ENCODE measurements around the gene OSBPL8.

GRCh38 chr12:76536546-76536945, 23.0 kb downstream of the OSBPL8 start:
- TF ChIP-seq, protein P1, sequence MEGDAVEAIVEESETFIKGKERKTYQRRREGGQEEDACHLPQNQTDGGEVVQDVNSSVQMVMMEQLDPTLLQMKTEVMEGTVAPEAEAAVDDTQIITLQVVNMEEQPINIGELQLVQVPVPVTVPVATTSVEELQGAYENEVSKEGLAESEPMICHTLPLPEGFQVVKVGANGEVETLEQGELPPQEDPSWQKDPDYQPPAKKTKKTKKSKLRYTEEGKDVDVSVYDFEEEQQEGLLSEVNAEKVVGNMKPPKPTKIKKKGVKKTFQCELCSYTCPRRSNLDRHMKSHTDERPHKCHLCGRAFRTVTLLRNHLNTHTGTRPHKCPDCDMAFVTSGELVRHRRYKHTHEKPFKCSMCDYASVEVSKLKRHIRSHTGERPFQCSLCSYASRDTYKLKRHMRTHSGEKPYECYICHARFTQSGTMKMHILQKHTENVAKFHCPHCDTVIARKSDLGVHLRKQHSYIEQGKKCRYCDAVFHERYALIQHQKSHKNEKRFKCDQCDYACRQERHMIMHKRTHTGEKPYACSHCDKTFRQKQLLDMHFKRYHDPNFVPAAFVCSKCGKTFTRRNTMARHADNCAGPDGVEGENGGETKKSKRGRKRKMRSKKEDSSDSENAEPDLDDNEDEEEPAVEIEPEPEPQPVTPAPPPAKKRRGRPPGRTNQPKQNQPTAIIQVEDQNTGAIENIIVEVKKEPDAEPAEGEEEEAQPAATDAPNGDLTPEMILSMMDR (conservative IDR thresholded peaks at IDR 0.05; ENCODE audit: low read depth in 2 of 2), result no peak
- TF ChIP-seq, protein P2, sequence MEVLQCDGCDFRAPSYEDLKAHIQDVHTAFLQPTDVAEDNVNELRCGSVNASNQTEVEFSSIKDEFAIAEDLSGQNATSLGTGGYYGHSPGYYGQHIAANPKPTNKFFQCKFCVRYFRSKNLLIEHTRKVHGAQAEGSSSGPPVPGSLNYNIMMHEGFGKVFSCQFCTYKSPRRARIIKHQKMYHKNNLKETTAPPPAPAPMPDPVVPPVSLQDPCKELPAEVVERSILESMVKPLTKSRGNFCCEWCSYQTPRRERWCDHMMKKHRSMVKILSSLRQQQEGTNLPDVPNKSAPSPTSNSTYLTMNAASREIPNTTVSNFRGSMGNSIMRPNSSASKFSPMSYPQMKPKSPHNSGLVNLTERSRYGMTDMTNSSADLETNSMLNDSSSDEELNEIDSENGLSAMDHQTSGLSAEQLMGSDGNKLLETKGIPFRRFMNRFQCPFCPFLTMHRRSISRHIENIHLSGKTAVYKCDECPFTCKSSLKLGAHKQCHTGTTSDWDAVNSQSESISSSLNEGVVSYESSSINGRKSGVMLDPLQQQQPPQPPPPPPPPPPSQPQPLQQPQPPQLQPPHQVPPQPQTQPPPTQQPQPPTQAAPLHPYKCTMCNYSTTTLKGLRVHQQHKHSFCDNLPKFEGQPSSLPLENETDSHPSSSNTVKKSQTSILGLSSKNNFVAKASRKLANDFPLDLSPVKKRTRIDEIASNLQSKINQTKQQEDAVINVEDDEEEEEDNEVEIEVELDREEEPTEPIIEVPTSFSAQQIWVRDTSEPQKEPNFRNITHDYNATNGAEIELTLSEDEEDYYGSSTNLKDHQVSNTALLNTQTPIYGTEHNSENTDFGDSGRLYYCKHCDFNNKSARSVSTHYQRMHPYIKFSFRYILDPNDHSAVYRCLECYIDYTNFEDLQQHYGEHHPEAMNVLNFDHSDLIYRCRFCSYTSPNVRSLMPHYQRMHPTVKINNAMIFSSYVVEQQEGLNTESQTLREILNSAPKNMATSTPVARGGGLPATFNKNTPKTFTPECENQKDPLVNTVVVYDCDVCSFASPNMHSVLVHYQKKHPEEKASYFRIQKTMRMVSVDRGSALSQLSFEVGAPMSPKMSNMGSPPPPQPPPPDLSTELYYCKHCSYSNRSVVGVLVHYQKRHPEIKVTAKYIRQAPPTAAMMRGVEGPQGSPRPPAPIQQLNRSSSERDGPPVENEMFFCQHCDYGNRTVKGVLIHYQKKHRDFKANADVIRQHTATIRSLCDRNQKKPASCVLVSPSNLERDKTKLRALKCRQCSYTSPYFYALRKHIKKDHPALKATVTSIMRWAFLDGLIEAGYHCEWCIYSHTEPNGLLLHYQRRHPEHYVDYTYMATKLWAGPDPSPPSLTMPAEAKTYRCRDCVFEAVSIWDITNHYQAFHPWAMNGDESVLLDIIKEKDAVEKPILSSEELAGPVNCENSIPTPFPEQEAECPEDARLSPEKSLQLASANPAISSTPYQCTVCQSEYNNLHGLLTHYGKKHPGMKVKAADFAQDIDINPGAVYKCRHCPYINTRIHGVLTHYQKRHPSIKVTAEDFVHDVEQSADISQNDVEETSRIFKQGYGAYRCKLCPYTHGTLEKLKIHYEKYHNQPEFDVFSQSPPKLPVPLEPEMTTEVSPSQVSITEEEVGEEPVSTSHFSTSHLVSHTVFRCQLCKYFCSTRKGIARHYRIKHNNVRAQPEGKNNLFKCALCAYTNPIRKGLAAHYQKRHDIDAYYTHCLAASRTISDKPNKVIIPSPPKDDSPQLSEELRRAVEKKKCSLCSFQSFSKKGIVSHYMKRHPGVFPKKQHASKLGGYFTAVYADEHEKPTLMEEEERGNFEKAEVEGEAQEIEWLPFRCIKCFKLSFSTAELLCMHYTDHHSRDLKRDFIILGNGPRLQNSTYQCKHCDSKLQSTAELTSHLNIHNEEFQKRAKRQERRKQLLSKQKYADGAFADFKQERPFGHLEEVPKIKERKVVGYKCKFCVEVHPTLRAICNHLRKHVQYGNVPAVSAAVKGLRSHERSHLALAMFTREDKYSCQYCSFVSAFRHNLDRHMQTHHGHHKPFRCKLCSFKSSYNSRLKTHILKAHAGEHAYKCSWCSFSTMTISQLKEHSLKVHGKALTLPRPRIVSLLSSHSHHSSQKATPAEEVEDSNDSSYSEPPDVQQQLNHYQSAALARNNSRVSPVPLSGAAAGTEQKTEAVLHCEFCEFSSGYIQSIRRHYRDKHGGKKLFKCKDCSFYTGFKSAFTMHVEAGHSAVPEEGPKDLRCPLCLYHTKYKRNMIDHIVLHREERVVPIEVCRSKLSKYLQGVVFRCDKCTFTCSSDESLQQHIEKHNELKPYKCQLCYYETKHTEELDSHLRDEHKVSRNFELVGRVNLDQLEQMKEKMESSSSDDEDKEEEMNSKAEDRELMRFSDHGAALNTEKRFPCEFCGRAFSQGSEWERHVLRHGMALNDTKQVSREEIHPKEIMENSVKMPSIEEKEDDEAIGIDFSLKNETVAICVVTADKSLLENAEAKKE (CRISPR knock-in tag; IDR thresholded peaks at IDR 0.05), result no peak
- no peak for TF ChIP-seq EZH2 (IDR thresholded peaks at IDR 0.05; ENCODE audit: low read depth, unreplicated experiment)
- no peak for TF ChIP-seq POLR2AphosphoS5 (IDR thresholded peaks at IDR 0.05; ENCODE audit: low read depth)
- no peak for TF ChIP-seq REST (IDR thresholded peaks at IDR 0.05; ENCODE audit: unreplicated experiment)
- no peak for TF ChIP-seq JUNB (IDR thresholded peaks at IDR 0.05; ENCODE audit: unreplicated experiment)
- TF ChIP-seq CREB1 (CRISPR knock-in tag; IDR thresholded peaks at IDR 0.05; ENCODE audit: low read depth), result no peak
- TF ChIP-seq EZH2phosphoT487 (IDR thresholded peaks at IDR 0.05; ENCODE audit: unreplicated experiment), result no peak
- TF ChIP-seq ZNF114 (CRISPR knock-in tag; IDR thresholded peaks at IDR 0.05), result no peak
- TF ChIP-seq ETS1 (IDR thresholded peaks at IDR 0.05), result no peak
- TF ChIP-seq NANOG (IDR thresholded peaks at IDR 0.05; ENCODE audit: borderline replicate concordance), result no peak
- no peak for TF ChIP-seq ZNF331 (CRISPR knock-in tag; IDR thresholded peaks at IDR 0.05; ENCODE audit: low read depth)

Measured in GM23338 (cell line).